ENCODE data around the gene RABGAP1L. TPM values are rescaled to one million over a fixed set of nuclear protein-coding genes. Genes with fewer than 3 reads are reported as not detected.

RABGAP1L gene
- total RNA-seq, 3 donors from 2014 or later: 46.1 to 74.7 (median 59.2) TPM

DNA sequence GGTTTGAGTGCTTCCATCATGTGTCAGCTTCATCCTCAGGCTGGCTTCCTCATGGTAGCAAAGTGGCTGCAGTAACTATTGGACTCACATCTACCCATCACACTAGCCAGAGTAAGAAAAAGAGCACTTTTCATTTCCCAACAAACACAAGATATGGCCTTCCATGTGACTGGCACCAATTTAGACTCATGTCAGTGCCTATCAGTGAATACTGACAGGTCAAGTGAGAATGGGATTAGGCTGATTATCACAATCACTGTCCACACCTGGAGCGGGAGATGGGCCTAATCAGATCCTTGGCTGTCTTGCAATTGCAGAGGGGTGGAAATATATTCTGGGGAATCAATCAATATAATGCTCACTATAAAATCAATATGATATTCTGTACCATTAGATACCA lies 2.9 kb upstream of the RABGAP1L start:
- no peaks in the 10 kb centered on the region for H3K36me3 ChIP-seq (ENCODE audit: low read depth)
- intact Hi-C loops (cut with DNase I, micrococcal nuclease): no loop called here
- no peaks in the 10 kb centered on the region for H3K9me3 ChIP-seq
- TF ChIP-seq, protein P1, sequence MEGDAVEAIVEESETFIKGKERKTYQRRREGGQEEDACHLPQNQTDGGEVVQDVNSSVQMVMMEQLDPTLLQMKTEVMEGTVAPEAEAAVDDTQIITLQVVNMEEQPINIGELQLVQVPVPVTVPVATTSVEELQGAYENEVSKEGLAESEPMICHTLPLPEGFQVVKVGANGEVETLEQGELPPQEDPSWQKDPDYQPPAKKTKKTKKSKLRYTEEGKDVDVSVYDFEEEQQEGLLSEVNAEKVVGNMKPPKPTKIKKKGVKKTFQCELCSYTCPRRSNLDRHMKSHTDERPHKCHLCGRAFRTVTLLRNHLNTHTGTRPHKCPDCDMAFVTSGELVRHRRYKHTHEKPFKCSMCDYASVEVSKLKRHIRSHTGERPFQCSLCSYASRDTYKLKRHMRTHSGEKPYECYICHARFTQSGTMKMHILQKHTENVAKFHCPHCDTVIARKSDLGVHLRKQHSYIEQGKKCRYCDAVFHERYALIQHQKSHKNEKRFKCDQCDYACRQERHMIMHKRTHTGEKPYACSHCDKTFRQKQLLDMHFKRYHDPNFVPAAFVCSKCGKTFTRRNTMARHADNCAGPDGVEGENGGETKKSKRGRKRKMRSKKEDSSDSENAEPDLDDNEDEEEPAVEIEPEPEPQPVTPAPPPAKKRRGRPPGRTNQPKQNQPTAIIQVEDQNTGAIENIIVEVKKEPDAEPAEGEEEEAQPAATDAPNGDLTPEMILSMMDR (IDR thresholded peaks at IDR 0.05): no peak
- DNase-seq (no peak), ATAC-seq (no peak)
- H3K4me3 ChIP-seq: no peak overlapping the region
- peaks cover 5% of the 10 kb centered on the region for H3K4me1 ChIP-seq (ENCODE audit: low read depth)

DNA sequence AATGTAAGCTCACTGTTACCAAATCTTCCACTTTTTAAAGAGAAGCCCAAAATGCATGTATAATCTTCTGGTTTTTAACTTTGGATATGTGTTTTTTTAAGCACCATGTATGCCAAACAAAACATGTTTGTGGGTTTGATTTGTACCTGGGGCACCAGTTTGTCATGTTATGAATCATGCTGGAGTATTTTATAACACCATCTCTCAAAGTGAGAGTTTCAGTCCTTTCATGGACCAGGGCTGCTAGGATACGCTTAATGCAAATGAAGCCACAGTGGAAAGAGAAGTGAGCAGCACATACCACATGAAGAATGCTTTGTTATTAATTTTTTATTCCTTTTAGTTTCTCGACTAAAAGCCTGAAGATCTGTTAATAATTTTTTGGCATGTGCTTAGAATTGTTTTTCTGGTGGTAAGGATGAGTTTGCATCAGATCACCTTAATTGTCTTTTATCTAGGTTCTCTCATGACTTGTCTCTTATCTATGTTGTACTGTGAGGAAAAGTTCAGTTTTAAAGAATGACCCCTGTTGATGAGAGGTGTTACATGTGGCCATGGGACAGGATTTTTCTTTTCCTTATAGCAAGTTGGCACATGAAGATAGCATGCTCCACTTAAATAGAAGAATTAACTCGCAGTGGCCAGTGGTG lies 2.0 kb upstream of the RABGAP1L start:
- ATAC-seq: no peak
- no peaks in the 10 kb centered on the region for H3K36me3 ChIP-seq (ENCODE audit: low read depth)
- peaks cover 5% of the 10 kb centered on the region for H3K4me1 ChIP-seq (ENCODE audit: low read depth)
- intact Hi-C loops (cut with DNase I, micrococcal nuclease): no loop called here
- H3K9me3 ChIP-seq: no peaks in the 10 kb centered on the region
- TF ChIP-seq, protein P1 (IDR thresholded peaks at IDR 0.05): no peak
- no peak for DNase-seq
- H3K4me3 ChIP-seq: no peak overlapping the region

DNA sequence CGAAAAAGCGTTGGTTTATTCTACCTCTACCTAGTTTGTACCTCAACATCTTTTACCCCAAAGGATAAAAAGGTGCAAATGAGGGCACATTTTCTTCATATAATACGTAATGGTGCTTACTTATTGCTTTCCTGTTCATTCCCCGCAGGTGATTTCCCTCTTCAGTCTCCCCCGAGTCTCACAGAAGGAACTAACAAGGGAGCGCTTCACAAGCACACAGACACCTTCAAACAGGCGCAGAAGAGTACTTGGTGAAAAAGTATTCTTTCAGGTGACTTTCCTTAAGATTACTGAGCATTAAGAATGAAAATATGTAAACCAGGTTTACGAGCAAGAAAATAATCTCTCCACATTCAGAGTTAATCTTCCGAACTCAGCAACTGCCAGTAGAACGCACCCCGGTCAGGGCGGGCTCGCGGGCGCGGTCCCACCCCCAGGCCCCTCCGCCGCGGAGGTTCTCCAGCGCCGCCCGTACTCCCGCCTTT lies 511 bp upstream of the RABGAP1L start:
- ATAC-seq: peak; percentile 9
- no peaks in the 10 kb centered on the region for H3K9me3 ChIP-seq
- no peak for DNase-seq

DNA sequence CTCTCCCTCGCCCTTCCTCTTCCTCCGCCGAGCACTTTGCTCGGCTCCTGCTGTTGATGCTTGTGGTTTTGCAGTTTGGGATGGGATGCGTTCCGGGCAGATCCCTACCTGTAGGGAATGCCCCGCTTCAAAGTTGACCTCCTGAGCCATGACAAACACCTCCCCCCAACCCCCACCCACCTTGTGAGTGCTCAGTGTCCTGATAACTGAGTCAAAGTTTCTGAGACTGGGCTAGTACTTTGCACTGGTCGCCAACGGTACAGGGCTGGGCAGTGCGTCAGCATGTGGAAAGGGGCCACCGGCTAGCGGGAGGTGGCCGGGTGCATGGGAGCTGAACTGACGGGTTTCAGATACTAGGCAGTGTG lies 771 bp downstream of the RABGAP1L start:
- ATAC-seq (peak; percentile 44), DNase-seq (peak; percentile 68 to 81 (median 78))
- peak overlapping the region; percentile 77 for H3K4me3 ChIP-seq
- peaks cover 12% of the 10 kb centered on the region for H3K4me1 ChIP-seq (ENCODE audit: low read depth)
- TF ChIP-seq, protein P1 (IDR thresholded peaks at IDR 0.05): no peak
- intact Hi-C loops (cut with DNase I, micrococcal nuclease): no loop called here
- no peaks in the 10 kb centered on the region for H3K9me3 ChIP-seq
- H3K36me3 ChIP-seq (ENCODE audit: low read depth): no peaks in the 10 kb centered on the region

More for the DNA sequence above, 511 bp upstream of the RABGAP1L start:
- Histone ChIP-seq H3K4me3 (peak overlapping the region; percentile 77), H3K4me1 (ENCODE audit: low read depth) (peaks cover 5% of the 10 kb centered on the region), H3K36me3 (ENCODE audit: low read depth) (no peaks in the 10 kb centered on the region)
- TF ChIP-seq, protein P1 (IDR thresholded peaks at IDR 0.05): no peak
- intact Hi-C loops (cut with DNase I, micrococcal nuclease): no loop called here

DNA sequence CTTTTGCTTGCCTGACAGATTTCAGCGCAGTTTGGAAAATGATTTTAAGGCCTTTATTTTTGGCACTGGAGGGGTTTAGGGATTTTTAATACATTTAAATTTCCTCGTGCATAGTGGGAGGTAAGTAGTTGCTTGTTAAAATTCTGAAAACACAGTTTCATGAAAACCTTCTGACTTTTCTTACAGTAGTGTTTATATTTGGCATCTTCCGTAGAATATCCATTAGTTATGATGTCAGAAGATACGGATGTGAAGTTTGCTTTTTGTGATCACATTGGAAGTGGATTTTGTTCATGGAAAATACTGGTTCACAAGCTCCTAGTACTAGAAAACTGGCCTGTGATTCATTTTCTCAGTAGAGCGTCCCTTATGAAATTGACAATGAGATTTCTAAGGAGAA lies 1.3 kb downstream of the RABGAP1L start:
- intact Hi-C loops (cut with DNase I, micrococcal nuclease): no loop called here
- DNase-seq: no peak
- Histone ChIP-seq H3K4me1 (ENCODE audit: low read depth) (peaks cover 12% of the 10 kb centered on the region), H3K9me3 (no peaks in the 10 kb centered on the region), H3K4me3 (no peak overlapping the region), H3K36me3 (ENCODE audit: low read depth) (no peaks in the 10 kb centered on the region)
- ATAC-seq: no peak
- TF ChIP-seq, protein P1 (IDR thresholded peaks at IDR 0.05): no peak

All from mucosa of descending colon (tissue), 3 donors.